ENCODE data around the gene LSM4.

DNA sequence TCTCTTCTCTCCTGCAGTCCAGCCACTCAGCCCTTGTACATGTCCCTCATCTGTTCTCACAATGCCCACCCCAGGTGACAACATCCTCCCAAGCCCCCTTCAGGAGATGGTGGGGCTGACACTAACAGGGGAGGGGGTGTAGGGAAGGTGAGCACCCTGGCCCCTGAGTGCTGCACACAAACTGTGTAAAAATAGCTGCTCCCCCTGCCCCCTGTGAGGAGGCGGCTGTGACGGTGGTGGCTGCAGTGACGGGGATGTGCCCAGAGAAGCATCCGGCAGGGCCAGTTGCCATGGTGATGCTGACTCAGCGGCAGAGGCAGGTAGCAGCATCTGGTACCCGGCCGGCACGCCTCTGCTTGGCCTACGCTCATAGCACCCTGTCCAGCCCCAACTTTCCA lies 28.4 kb downstream of the LSM4 start:
- TF ChIP-seq, protein P1, sequence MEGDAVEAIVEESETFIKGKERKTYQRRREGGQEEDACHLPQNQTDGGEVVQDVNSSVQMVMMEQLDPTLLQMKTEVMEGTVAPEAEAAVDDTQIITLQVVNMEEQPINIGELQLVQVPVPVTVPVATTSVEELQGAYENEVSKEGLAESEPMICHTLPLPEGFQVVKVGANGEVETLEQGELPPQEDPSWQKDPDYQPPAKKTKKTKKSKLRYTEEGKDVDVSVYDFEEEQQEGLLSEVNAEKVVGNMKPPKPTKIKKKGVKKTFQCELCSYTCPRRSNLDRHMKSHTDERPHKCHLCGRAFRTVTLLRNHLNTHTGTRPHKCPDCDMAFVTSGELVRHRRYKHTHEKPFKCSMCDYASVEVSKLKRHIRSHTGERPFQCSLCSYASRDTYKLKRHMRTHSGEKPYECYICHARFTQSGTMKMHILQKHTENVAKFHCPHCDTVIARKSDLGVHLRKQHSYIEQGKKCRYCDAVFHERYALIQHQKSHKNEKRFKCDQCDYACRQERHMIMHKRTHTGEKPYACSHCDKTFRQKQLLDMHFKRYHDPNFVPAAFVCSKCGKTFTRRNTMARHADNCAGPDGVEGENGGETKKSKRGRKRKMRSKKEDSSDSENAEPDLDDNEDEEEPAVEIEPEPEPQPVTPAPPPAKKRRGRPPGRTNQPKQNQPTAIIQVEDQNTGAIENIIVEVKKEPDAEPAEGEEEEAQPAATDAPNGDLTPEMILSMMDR (IDR thresholded peaks at IDR 0.05; ENCODE audit: insufficient read depth, low read length, poor library complexity, severe bottlenecking) = no peak
- no peak for TF ChIP-seq EZH2phosphoT487 (conservative IDR thresholded peaks at IDR 0.05; ENCODE audit: low read length)
